ENCODE measurements around the gene KNG1. TPM values are rescaled to one million over a fixed set of nuclear protein-coding genes. Genes with fewer than 3 reads are reported as not detected.

KNG1 gene
- total RNA-seq = not detected in 2 replicates

DNA sequence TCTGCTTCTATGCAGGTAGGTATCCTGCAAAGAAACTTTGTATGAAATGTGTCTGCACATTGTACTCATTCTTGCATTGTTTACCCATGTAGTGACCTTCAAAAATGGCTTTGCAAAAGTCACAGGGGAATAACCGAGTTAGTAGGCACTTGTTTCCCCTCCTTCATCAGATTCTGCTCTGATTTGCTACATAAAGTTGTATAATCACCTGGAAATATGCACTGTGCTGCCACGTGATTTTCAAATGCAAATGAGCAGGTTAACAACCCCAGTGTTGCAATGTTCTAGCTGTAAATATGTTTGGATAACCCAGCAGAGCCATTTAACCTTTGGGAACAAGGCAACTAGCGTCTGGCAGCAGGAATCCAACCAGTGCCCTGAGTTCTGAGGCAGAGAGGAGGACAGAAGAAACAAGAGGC lies at the start of gene KNG1:
KNG1 (plus strand) TSS at position 321 of the 419 bp plus-strand sequence. CDS start 184 bp downstream, outside the sequence.

DNA sequence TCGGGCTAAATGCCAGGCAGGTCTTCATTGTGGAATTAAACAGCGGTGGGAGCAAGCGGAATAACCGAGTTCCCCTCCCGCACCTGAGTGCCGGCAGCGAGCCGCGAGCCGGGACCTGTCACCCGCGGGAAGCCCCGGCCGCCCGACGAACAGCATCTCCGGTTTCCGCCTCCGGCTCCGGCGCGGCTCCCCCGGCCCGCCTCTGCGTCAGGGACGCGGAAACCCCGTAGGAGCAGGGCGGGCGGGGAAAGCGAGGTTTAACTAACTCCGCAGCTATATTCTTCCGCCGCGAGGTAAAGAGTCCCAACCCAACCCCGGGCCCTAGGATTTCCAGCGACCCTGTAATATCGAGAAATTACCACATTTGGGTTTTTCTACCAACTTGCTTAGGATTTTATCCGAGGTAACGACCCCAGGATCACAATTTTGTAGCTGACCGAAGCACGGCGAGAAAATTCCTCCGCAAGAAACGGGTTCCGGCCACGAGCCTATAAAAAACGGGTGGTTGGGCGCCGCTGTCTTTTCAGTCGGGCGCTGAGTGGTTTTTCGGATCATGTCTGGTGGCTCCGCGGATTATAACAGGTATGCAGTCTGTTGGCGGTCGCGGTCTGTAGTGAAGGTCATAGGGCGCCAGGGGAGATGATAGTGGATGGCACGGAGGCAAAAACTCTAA lies 66.0 kb downstream of the KNG1 start, which contains the start of gene EIF4A2:
EIF4A2 (plus strand) TSS at position 520 of the 673 bp plus-strand sequence; CDS start at position 554, 34 bp downstream.

Other genes with a start within 250 kb of the KNG1 start
- gene CRYGS, start 173.0 kb upstream of the KNG1 start, total RNA-seq = 0.43 and 0.48 TPM in 2 replicates
- 9.4 and 14.5 TPM in 2 replicates for gene TBCCD1, start 150.0 kb upstream of the KNG1 start, total RNA-seq
- 36.4 and 51.6 TPM in 2 replicates for gene DNAJB11, start 146.6 kb upstream of the KNG1 start, total RNA-seq
- gene AHSG, start 104.3 kb upstream of the KNG1 start, total RNA-seq = not detected in 2 replicates
- gene FETUB, start 77.0 kb upstream of the KNG1 start, total RNA-seq = not detected in 2 replicates
- gene HRG, start 51.3 kb upstream of the KNG1 start, total RNA-seq = not detected in 2 replicates
- gene EIF4A2, start 66.2 kb downstream of the KNG1 start, total RNA-seq = 511 and 723 TPM in 2 replicates
- gene RFC4, start 89.1 kb downstream of the KNG1 start, total RNA-seq = 13.6 and 16.4 TPM in 2 replicates
- not detected in 2 replicates for gene ADIPOQ, start 125.4 kb downstream of the KNG1 start, total RNA-seq
- 8.7 and 18.5 TPM in 2 replicates for gene ST6GAL1, start 213.2 kb downstream of the KNG1 start, total RNA-seq